Activated T-helper 17 cell treated with anti-CD3 and anti-CD28 coated beads, Interleukin-2, amount 50 U/mL, for 72 hours (primary cell): ENCODE data around the gene ST7. TPM values are rescaled to one million over a fixed set of nuclear protein-coding genes. Genes with fewer than 3 reads are reported as not detected.

Experiments used
- ATAC-seq: fragments of 150-1000 bp; cut with Tn5 transposase; replicated peaks from 2 replicates; pipeline ENCODE4 v1.10.0; 2021; ENCODE audit warnings: mild to moderate bottlenecking, moderate library complexity
- H3K27ac Mint-ChIP-seq: one replicate; pipeline ENCODE4 v1.8.0; 2022; ENCODE audit warnings: mixed read lengths
- H3K27me3 Mint-ChIP-seq: one replicate; pipeline ENCODE4 v1.8.0; 2022; ENCODE audit warnings: mixed read lengths
- H3K36me3 Mint-ChIP-seq: one replicate; pipeline ENCODE4 v1.8.0; 2022; ENCODE audit warnings: low read depth, mild to moderate bottlenecking, mixed read lengths
- H3K4me1 Mint-ChIP-seq: one replicate; pipeline ENCODE4 v1.8.0; 2022; ENCODE audit warnings: mixed read lengths
- H3K4me3 Mint-ChIP-seq: one replicate; pipeline ENCODE4 v1.8.0; 2022; ENCODE audit warnings: mild to moderate bottlenecking, mixed read lengths
- H3K9me3 Mint-ChIP-seq: one replicate; pipeline ENCODE4 v1.8.0; 2022; ENCODE audit warnings: mixed read lengths
- total RNA-seq, 2 donors: library from RNA; stranded (reverse); gene quantifications; one replicate each; pipeline ENCODE4 v1.2.3, GENCODE V29; 2022

Gene ST7
- total RNA-seq, 2 donors from 2014 or later = 12.5 to 14.4 TPM

DNA sequence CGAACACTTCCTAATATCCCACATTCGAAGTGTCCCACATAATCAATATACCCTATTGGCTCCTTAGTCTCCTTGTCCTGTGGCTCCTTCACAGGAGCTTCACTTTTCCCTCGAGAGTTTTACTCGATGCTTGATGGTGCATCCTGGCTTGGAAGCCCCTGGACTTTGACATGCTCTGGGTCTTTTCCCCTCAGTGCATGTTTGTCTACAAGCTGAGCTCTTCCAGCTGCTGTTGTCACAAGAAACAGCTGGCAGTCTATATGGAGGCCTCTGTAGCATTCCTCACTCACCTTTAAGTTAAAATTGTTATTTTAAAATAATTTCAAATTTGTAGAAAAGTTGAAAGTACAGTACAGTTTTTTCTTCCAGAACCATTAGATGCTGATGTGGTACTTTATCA lies 27.1 kb downstream of the ST7 start:
- no peak for ATAC-seq
- no peak overlapping the region for H3K27ac Mint-ChIP-seq
- no peak overlapping the region for H3K4me3 Mint-ChIP-seq
- H3K36me3 Mint-ChIP-seq = no peaks in the 10 kb centered on the region
- no peaks in the 10 kb centered on the region for H3K9me3 Mint-ChIP-seq
- no peaks in the 10 kb centered on the region for H3K27me3 Mint-ChIP-seq
- H3K4me1 Mint-ChIP-seq = no peaks in the 10 kb centered on the region

DNA sequence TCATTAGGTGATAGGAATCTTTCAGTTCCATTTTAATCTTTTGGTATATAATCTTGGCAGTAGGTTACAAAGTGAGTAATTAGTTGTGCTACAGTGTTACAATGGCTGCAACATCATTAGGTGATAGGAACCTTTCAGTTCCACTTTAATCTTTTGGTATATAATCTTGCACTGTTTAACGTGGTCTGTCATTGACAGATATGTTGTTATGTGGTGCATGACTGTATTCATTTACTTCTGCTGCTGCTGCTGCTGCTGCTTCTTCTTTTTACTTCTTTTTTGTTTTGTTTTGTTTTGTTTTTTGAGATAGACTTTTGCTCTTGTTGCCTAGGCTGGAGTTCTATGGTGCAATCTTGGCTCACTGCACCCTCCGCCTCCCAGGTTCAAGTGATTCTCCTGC lies 28.6 kb downstream of the ST7 start:
- no peak for ATAC-seq
- Mint-ChIP-seq H3K4me1 (no peaks in the 10 kb centered on the region), H3K4me3 (no peak overlapping the region), H3K27ac (no peak overlapping the region), H3K27me3 (no peaks in the 10 kb centered on the region), H3K36me3 (no peaks in the 10 kb centered on the region), H3K9me3 (no peaks in the 10 kb centered on the region)

DNA sequence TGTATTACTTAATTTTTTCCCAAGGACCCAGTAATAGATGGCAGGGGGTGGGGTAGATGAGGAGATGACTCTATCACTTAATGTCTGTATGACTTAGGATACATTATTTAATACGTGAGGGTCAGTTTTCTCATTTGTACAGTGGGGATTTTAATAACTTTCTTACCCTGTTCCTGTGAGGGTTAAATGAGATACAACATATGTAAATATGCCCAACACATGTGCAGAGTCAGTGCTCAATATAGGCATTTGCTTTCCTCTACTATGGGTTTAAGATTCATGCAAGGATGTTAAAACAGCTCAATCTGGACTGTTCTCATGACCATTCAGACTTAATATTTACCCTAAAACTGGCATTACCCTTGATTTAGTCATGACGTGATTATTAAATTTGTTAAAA lies 31.2 kb downstream of the ST7 start:
- Mint-ChIP-seq H3K27ac (no peak overlapping the region), H3K4me3 (no peak overlapping the region), H3K4me1 (no peaks in the 10 kb centered on the region), H3K36me3 (no peaks in the 10 kb centered on the region), H3K27me3 (no peaks in the 10 kb centered on the region), H3K9me3 (no peaks in the 10 kb centered on the region)
- no peak for ATAC-seq

DNA sequence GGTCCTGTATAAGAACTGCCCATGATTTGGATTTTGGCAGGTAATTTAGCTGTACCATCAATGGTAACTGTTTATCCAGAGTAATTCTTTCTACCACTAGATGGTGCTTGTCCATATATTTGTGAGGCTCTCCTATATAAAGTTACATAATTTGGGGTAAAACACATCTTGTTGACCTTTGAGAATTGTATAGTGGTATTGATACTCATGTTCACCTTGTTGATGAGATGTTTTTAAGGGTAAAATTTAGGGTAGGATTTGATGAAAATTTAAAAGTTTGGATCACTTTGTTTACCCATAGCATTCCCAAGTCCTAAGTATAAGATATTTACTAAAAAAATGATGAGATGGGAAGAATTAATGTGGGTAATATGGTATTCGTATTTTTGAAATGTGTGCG lies 31.6 kb downstream of the ST7 start:
- peak; percentile 44 for ATAC-seq
- no peaks in the 10 kb centered on the region for H3K9me3 Mint-ChIP-seq
- H3K27ac Mint-ChIP-seq = no peak overlapping the region
- no peak overlapping the region for H3K4me3 Mint-ChIP-seq
- H3K27me3 Mint-ChIP-seq = no peaks in the 10 kb centered on the region
- no peaks in the 10 kb centered on the region for H3K36me3 Mint-ChIP-seq
- H3K4me1 Mint-ChIP-seq = no peaks in the 10 kb centered on the region

DNA sequence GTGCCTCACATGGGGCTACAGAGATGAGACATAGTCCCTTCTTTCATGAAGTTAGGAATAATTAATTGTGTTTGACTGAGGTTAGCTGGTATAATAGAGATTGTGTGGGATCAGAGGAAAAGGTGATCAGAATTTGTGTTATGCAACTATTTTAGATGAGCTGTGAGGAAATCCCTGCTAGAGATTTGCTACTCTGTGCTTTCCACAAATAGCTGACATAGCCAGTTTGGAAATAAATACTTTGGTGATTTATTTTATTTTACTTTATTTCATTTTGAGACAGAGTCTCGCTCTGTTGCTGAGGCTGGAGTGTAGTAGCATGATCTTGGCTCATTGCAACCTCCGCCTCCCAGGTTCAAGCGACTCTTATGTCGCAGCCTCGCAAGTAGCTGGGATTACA lies 32.3 kb downstream of the ST7 start:
- ATAC-seq = no peak
- no peak overlapping the region for H3K4me3 Mint-ChIP-seq
- peaks cover 5% of the 10 kb centered on the region for H3K4me1 Mint-ChIP-seq
- H3K27me3 Mint-ChIP-seq = no peaks in the 10 kb centered on the region
- no peaks in the 10 kb centered on the region for H3K9me3 Mint-ChIP-seq
- no peak overlapping the region for H3K27ac Mint-ChIP-seq
- H3K36me3 Mint-ChIP-seq = no peaks in the 10 kb centered on the region

DNA sequence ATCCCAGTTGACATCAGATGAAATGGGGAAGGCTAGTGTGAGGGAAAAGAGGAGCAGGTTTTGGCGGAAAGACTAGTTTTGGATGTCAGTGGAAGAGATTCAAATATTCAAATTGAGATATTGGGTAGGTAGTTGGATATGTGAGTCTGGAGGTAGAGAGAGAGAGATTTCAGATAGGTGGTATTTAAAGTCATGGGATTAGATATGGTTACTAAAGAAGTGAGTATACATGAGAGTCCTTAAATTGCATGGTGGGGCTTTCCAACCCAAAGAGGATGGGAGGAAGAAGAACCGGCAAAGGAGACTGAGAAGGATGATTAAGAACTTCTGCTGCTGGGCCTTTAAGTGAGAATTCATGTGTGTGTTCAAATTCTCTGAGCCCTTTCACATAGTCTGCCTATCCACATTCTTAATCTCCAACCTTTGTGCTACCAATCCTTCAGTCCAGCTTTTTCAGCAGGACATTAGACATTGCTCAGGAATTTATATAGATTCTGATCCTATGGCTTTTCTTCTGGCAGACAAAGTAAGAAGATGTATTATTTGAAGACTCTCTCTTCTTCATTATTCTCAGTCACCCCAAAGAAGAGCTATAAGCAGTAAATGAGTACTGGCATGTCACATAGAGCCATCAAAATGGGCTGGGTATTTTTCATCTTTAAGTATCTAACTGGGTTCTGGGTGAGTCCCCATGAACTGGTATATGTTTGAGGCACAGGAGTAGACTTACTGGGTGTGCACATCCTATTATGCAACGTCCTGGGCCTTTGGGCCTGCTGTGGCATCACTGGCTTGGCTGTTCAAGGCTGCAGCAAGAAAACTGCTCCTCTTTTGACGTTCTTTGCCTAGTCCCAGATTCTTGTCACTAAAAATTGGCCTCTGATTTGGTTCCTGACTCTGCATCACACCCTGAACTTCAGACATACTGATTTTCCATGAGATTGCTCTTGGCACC lies 33.6 kb downstream of the ST7 start:
- Mint-ChIP-seq H3K4me3 (no peak overlapping the region), H3K27ac (no peak overlapping the region), H3K9me3 (no peaks in the 10 kb centered on the region), H3K4me1 (peaks cover 5% of the 10 kb centered on the region), H3K36me3 (no peaks in the 10 kb centered on the region), H3K27me3 (no peaks in the 10 kb centered on the region)
- peak; percentile 79 for ATAC-seq

DNA sequence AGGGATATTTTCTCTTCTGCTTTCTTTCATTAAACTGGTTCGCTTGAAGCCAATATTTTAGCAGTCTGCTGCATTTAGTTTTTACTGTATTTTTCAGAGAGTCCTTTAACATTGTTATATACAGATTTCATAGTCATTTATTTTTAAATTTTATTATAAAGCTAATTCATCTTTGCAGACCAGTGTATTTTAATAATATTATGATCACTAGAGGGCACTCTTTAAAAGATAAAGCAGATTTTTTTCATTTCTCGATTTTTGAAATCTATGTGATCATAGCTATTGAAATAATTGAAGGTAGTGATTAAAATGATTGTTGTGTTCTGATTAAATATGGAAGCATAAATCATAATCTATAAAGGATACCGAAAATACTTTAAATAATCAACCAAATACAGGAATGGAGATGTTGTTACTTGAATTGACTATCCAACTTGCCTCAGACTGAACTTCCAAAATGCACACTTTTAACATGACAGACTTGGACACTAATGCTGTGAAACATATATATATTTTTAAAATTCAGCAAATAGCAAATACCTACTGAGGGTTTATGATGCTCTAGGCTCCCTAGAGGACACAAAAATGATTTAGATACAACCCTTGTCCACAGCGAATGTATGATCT lies 35.2 kb downstream of the ST7 start:
- no peaks in the 10 kb centered on the region for H3K36me3 Mint-ChIP-seq
- H3K4me1 Mint-ChIP-seq = peaks cover 5% of the 10 kb centered on the region
- H3K27ac Mint-ChIP-seq = no peak overlapping the region
- no peaks in the 10 kb centered on the region for H3K27me3 Mint-ChIP-seq
- no peak for ATAC-seq
- no peaks in the 10 kb centered on the region for H3K9me3 Mint-ChIP-seq
- H3K4me3 Mint-ChIP-seq = no peak overlapping the region

DNA sequence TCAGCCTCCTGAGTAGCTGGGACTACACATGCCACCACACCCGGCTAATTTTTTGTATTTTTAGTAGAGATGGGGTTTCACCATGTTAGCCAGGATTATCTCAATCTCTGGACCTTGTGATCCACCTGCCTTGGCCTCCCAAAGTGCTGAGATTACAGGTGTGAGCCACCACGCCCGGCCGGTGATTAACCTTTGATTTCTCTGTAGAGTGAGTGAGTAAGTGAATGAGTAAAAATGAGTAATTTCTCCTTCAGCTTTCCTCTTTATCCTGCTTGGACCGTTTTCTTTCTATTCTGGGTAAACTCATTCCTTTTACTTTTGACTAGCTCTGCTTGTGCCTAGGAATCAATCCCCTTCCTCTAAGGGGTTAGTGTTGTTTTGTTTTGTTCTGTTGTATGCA lies 36.8 kb downstream of the ST7 start:
- Mint-ChIP-seq H3K27me3 (no peaks in the 10 kb centered on the region), H3K4me1 (peaks cover 5% of the 10 kb centered on the region), H3K36me3 (no peaks in the 10 kb centered on the region), H3K27ac (no peak overlapping the region), H3K9me3 (no peaks in the 10 kb centered on the region), H3K4me3 (no peak overlapping the region)
- no peak for ATAC-seq

DNA sequence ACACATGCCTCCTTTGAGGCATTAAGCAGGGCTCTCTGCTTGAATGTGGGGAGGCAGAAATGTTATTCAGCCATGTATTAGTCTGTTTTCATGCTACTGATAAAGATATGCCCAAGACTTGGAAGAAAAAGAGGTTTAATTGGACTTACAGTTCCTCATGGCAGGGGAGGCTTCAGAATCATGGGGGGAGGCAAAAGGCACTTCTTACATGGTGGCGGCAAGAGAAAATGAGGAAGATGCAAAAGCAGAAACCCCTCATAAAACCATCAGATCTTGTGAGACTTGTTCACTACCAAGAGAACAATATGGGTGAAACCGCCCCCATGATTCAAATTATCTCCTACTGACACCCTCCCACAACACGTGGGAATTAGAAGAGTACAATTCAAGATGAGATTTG lies 37.9 kb downstream of the ST7 start:
- Mint-ChIP-seq H3K4me3 (no peak overlapping the region), H3K4me1 (peaks cover 5% of the 10 kb centered on the region), H3K36me3 (no peaks in the 10 kb centered on the region), H3K27ac (no peak overlapping the region), H3K9me3 (no peaks in the 10 kb centered on the region), H3K27me3 (no peaks in the 10 kb centered on the region)
- ATAC-seq = no peak

DNA sequence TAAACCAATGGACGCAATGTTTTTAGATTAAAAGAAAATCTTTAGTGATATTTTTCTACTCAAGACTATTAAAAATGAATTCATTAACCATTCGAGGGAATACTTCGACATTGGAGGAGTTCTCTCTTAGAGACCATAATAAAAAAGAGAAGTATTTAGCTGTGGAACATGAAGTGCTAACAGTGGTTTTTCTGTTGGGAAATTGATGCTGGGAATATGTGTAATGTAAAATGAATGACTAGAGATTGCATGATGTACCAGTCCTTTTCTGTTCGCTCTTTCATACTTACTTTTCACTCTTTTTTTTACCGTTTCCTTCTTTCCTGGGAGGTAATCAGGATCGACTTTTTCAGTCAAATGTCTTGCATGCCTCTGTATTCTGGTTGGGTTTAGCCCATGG lies 41.3 kb downstream of the ST7 start:
- H3K27ac Mint-ChIP-seq = no peak overlapping the region
- no peaks in the 10 kb centered on the region for H3K9me3 Mint-ChIP-seq
- no peaks in the 10 kb centered on the region for H3K36me3 Mint-ChIP-seq
- peaks cover 5% of the 10 kb centered on the region for H3K4me1 Mint-ChIP-seq
- no peaks in the 10 kb centered on the region for H3K27me3 Mint-ChIP-seq
- ATAC-seq = no peak
- no peak overlapping the region for H3K4me3 Mint-ChIP-seq

DNA sequence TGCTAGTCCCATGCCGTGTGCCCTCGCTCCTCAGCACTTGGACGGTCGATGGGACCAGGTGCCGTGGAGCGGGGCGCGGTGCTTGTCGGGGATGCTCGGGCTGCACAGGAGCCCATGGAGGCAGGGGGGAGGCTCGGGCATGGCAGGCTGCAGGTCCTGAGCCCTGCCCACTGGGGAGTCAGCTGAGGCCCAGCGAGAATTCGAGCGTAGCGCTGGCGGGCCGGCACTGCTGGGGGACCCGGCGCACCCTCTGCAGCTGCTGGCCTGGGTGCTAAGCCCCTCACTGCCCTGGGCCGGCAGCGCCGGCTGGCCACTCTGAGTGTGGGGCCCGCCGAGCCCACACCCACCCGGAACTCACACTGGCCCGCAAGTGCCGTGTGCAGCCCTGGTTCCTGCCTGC lies 44.7 kb downstream of the ST7 start:
- Mint-ChIP-seq H3K4me1 (no peaks in the 10 kb centered on the region), H3K4me3 (no peak overlapping the region), H3K36me3 (no peaks in the 10 kb centered on the region), H3K27me3 (no peaks in the 10 kb centered on the region), H3K27ac (no peak overlapping the region), H3K9me3 (no peaks in the 10 kb centered on the region)
- no peak for ATAC-seq

DNA sequence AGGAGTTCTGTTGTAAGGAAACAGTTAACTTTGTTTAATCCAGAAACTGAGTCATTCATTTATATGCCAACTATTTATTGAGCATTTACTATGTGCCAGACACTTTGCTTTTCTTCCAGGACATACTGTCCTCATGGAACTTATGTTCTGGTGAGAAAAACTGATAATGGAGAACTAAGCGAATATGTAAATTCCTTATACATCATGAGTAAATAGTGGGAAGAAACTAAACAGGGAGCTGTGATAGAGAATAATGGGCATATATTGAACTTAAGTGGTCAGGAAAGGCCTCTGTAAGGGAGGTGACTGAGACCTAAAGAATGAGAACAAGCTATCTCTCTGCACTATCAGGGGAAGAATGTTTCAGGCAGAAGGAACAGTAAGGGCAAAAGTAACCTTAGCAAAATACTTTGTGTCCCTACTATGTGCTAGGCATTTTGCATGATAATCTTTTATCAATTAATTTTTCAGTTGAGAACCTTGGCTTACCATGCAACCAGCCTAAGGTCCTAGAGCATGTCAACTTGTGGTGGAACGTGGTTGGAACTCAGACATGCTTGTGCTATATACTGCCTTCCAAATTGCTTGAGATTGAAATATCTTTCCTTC lies 45.4 kb downstream of the ST7 start:
- no peak for ATAC-seq
- no peak overlapping the region for H3K27ac Mint-ChIP-seq
- no peaks in the 10 kb centered on the region for H3K27me3 Mint-ChIP-seq
- H3K9me3 Mint-ChIP-seq = no peaks in the 10 kb centered on the region
- H3K4me3 Mint-ChIP-seq = no peak overlapping the region
- no peaks in the 10 kb centered on the region for H3K4me1 Mint-ChIP-seq
- no peaks in the 10 kb centered on the region for H3K36me3 Mint-ChIP-seq

DNA sequence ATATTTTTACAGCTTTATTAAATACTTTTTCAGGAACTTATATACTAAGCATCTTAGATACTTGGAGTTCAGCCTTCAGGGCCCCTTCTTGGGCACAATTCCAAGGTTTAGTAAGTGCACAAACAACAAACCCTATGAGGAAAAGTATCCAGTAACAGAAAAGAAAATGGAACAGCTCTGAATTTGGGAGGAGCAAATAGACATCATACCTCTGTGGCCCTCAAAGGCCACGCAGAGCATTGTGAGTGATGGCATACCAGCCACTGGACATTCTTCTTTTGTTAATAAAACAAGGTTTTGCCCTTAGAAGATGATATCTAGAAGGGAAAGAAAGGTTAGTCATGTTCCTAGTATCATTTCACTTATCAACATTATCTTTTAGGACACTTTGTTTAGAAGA lies 46.0 kb downstream of the ST7 start:
- H3K27ac Mint-ChIP-seq = no peak overlapping the region
- no peaks in the 10 kb centered on the region for H3K27me3 Mint-ChIP-seq
- ATAC-seq = no peak

DNA sequence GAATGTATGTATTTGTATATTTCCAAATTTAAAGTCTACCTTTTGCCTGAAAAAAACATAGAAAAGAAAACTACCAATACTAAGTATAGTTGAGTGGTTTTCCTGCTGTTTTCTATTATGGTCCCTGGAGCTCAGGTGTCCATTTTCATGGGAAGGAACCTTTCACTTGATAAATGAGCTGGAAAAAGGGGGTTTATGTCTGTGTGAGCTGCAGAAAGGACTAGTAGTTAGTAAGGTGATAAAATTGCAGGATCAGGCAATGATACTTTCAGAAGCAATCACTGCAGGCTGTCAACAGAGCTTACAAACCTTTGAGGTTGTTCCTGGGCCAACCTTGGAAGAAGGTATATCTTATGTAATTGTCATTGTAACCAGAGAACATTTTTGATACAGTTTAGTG lies 48.0 kb downstream of the ST7 start:
- Mint-ChIP-seq H3K36me3 (no peaks in the 10 kb centered on the region), H3K27me3 (no peaks in the 10 kb centered on the region), H3K9me3 (no peaks in the 10 kb centered on the region), H3K4me3 (no peak overlapping the region), H3K27ac (no peak overlapping the region), H3K4me1 (no peaks in the 10 kb centered on the region)
- ATAC-seq = no peak

More for the DNA sequence above, 46.0 kb downstream of the ST7 start:
- Mint-ChIP-seq H3K9me3 (no peaks in the 10 kb centered on the region), H3K36me3 (no peaks in the 10 kb centered on the region), H3K4me1 (no peaks in the 10 kb centered on the region), H3K4me3 (no peak overlapping the region)

DNA sequence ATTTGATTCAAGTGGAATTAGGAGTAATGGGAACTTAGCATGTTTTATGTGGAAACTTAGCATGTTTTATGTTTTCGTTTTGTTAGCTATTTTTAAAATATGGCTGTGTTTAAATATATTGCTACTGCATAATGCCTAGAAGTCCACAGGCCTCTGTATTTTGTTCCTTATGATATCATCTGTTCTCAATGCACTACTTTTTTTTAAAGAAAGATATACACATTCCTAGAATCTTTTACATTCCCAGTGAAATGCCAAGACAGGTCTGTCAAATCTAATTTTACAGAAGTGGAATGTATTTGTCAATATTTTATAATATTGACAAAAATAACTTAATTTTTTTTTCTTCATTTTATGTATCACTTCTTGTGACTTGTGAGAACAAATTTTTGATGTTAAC lies 51.6 kb downstream of the ST7 start:
- ATAC-seq = no peak
- Mint-ChIP-seq H3K4me3 (no peak overlapping the region), H3K36me3 (no peaks in the 10 kb centered on the region), H3K27ac (no peak overlapping the region), H3K27me3 (no peaks in the 10 kb centered on the region), H3K4me1 (peaks cover 19% of the 10 kb centered on the region), H3K9me3 (no peaks in the 10 kb centered on the region)
